Smooth muscle cell (in vitro differentiated cells): ENCODE measurements around the gene PDE9A. TPM values are rescaled to one million over a fixed set of nuclear protein-coding genes. Genes with fewer than 3 reads are reported as not detected.
A peak's percentile ranks its signal among the peaks of the same experiment; 100 is the strongest.

Source experiments
- DNase-seq: peaks from one replicate; lab custom pipeline; 2025; ENCODE audit not compliant: unreplicated experiment; lab: John Stamatoyannopoulos, UW
- H2AFZ ChIP-seq: fragments of 200-600 bp; sonication (generic); 2 replicates; pipeline ENCODE4 v1.6.0; 2016; ENCODE audit warnings: antibody characterized with exemption, low read depth, mild to moderate bottlenecking
- H3F3A ChIP-seq: fragments of 200-600 bp; sonication (generic); 2 replicates; pipeline ENCODE4 v1.6.0; 2017; ENCODE audit warnings: antibody characterized with exemption, low read depth
- H3K27ac ChIP-seq: fragments of 200-600 bp; sonication (generic); 2 replicates; pipeline ENCODE4 v1.5.1; 2016; ENCODE audit warnings: low read depth, mild to moderate bottlenecking
- H3K27me3 ChIP-seq: fragments of 200-600 bp; sonication (generic); 2 replicates; pipeline ENCODE4 v1.6.1; 2016; ENCODE audit warnings: low read depth, mild to moderate bottlenecking
- H3K36me3 ChIP-seq: fragments of 200-600 bp; sonication (generic); 2 replicates; pipeline ENCODE4 v1.5.1; 2016; ENCODE audit warnings: low read depth
- H3K4me1 ChIP-seq: fragments of 200-600 bp; sonication (generic); 2 replicates; pipeline ENCODE4 v1.5.1; 2016; ENCODE audit warnings: low read depth
- H3K4me2 ChIP-seq: fragments of 200-600 bp; sonication (generic); 2 replicates; pipeline ENCODE4 v1.6.0; 2016; ENCODE audit warnings: mild to moderate bottlenecking
- H3K4me3 ChIP-seq: fragments of 200-600 bp; sonication (generic); 2 replicates; pipeline ENCODE4 v1.5.1; 2016; ENCODE audit warnings: mild to moderate bottlenecking
- H3K79me2 ChIP-seq: fragments of 200-600 bp; sonication (generic); 2 replicates; pipeline ENCODE4 v1.6.0; 2016; ENCODE audit warnings: low read depth, mild to moderate bottlenecking
- H3K9ac ChIP-seq: fragments of 200-600 bp; sonication (generic); 2 replicates; pipeline ENCODE4 v1.6.0; 2016; ENCODE audit warnings: low read depth
- H3K9me3 ChIP-seq: fragments of 200-600 bp; sonication (generic); replicated peaks from 2 replicates; pipeline ENCODE4 v1.5.1; 2016; ENCODE audit warnings: low read depth
- H4K20me1 ChIP-seq: fragments of 200-600 bp; sonication (generic); 2 replicates; pipeline ENCODE4 v1.6.0; 2016; ENCODE audit warnings: low read depth
- WGBS: methylation state at CpG from one replicate; pipeline ENCODE4 v1.1.7; 2016; ENCODE audit warnings: low lambda C conversion rate; 5-methylcytosine and 5-hydroxymethylcytosine counted together
- polyA plus RNA-seq: library from polyadenylated mRNA; unstranded; fragments of >200 nt; fragmentation: Nextera tagmentation; extraction: Ambion mirVana; gene quantifications from 2 replicates; pipeline ENCODE4 v1.2.1, GENCODE V29; 2016
- total RNA-seq: library from RNA; depleted of rRNA; stranded (reverse); fragments of >200 nt; gene quantifications from 2 replicates; pipeline ENCODE4 v1.2.3, GENCODE V29; 2014
- TF ChIP-seq, protein P1 (sequence below): fragments of 200-600 bp; sonication (generic); IDR thresholded peaks from 2 replicates; pipeline ENCODE4 v1.5.1; 2017; ENCODE audit warnings: borderline replicate concordance, mild to moderate bottlenecking, antibody characterized with exemption; ENCODE audit not compliant: insufficient read depth, poor library complexity, severe bottlenecking

Gene PDE9A
- total and polyA plus RNA-seq, 2 experiments from 2014 or later, result 4.3 to 12.3 TPM

DNA sequence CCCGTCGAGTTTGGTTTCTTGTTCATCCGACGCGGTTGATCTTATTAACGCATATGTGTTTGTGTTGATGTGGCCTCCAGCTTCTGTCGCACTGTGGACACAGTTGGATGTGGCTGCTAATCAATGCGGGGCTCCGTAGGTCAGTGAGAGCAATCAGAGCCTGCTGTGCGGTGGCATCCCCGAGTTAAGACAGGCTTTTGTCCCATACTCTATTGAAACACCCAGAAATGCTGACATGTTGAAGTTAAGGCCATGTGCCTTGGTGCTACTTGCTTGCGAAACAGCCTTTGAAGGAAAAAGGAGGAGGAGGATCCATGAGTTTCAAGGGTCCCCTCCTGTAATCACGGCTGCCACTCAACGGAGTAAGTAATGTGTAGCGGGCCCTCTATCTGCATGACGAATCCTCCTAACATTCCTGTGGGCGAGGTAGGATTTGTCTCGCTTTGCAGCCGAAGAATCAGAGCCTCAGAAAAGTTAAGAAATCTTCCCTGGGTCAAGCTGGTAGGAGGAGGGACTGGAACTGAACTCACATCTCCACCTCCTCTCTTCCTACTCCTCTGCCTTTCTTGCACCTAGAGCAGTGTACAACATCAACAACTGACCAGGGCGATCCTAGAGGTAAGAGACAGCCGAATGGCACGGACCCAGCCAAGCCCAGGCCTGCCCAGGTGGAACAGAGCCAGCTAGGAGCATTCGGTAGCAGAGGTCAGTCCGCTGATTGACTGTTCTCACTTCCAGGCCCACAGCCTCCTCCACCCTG, 19.5 kb downstream of the PDE9A start:
- Histone ChIP-seq H2AFZ (no peak overlapping the region), H3K27ac (peak overlapping the region; percentile 81), H3K36me3 (no peaks in the 10 kb centered on the region), H3K9ac (no peak overlapping the region), H3K4me2 (peak overlapping the region; percentile 69), H3K27me3 (no peaks in the 10 kb centered on the region), H3K9me3 (no peaks in the 10 kb centered on the region), H3K79me2 (no peaks in the 10 kb centered on the region), H3K4me1 (peaks cover 46% of the 10 kb centered on the region), H4K20me1 (peaks cover 47% of the 10 kb centered on the region), H3K4me3 (no peak overlapping the region), H3F3A (peaks cover 34% of the 10 kb centered on the region)
- 32% methylated on average over 24 of the region's 24 CpGs for WGBS
- TF ChIP-seq, protein P1, sequence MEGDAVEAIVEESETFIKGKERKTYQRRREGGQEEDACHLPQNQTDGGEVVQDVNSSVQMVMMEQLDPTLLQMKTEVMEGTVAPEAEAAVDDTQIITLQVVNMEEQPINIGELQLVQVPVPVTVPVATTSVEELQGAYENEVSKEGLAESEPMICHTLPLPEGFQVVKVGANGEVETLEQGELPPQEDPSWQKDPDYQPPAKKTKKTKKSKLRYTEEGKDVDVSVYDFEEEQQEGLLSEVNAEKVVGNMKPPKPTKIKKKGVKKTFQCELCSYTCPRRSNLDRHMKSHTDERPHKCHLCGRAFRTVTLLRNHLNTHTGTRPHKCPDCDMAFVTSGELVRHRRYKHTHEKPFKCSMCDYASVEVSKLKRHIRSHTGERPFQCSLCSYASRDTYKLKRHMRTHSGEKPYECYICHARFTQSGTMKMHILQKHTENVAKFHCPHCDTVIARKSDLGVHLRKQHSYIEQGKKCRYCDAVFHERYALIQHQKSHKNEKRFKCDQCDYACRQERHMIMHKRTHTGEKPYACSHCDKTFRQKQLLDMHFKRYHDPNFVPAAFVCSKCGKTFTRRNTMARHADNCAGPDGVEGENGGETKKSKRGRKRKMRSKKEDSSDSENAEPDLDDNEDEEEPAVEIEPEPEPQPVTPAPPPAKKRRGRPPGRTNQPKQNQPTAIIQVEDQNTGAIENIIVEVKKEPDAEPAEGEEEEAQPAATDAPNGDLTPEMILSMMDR, result no peak
- DNase-seq, result no peak

DNA sequence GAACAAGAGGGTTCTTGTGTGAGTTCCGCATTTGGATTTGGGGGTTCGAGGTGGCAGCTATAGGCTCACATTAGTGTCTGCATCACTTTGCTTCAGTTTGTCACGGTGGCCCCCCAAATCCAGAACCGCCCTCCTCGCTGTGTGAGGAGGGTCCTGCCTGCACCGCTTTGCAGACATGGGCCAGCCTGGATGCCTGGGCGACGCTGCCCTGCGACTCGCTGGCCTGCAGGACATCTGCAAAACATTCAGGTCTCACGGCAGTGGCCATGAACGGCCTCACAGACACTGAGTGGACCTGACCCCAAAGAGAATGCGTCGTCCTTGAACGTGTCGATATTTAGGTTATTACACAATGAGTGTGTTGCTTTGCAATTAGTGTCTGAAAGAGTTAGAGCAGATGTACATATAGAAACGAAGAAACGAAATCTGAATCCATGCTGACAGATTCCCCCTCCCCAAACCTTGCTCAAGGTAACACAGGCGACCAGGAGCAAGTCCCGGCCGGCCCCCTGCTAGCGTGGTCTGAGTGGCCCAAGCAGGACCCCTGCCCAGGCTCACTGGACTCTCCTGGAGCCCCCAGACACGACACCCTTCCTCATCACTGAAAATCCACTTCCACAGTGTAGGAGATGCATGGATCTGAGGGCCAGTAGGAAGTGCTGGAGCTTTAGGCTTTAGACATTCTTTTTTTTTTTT, 20.4 kb downstream of the PDE9A start:
- no peaks in the 10 kb centered on the region for H3K36me3 ChIP-seq
- H3K4me2 ChIP-seq, result peak overlapping the region; percentile 68
- no peaks in the 10 kb centered on the region for H3K79me2 ChIP-seq
- no peak overlapping the region for H3K4me3 ChIP-seq
- no peaks in the 10 kb centered on the region for H3K27me3 ChIP-seq
- TF ChIP-seq, protein P1, result no peak
- H3K4me1 ChIP-seq, result peaks cover 46% of the 10 kb centered on the region
- H2AFZ ChIP-seq, result no peak overlapping the region
- H3K27ac ChIP-seq, result peak overlapping the region; percentile 81
- H3K9ac ChIP-seq, result no peak overlapping the region
- H3K9me3 ChIP-seq, result no peaks in the 10 kb centered on the region
- 87% methylated on average over 23 of the region's 23 CpGs for WGBS
- H3F3A ChIP-seq, result peaks cover 34% of the 10 kb centered on the region
- DNase-seq, result no peak
- peaks cover 55% of the 10 kb centered on the region for H4K20me1 ChIP-seq

DNA sequence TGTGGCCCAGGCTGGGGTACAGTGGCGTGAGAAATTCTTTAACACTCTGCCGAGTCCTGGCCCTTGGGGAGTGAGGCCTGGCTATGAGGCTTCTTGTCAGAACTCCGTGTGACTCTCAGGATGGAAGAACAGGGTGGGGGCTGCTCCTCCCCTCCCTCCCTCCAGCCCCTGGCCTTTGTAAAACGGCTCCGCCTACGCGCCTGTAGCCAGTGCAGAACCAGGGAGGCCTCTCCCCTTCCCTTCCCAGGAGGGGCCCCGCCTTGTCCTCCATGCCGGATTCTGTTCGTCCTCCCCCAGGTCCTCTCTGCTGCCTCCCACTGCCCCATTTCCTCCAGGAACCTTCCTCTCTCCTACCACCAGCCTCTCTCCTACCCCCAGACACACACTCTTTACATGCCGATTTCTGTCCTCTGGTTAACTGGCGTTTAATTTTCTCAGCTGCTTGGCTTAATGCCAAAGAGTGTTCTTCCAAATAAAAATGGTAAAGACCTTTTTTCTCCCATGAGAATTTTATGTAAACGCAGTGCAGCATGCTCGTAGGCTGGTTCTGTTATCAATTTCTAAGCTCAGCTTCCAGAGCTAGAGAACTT, 21.0 kb downstream of the PDE9A start:
- WGBS, result 17% methylated on average over 14 of the region's 14 CpGs
- peak overlapping the region; percentile 21 for H3K4me3 ChIP-seq

More for the DNA sequence above, 21.0 kb downstream of the PDE9A start:
- Histone ChIP-seq H3K9ac (no peak overlapping the region), H3K4me1 (peaks cover 46% of the 10 kb centered on the region), H3K4me2 (peak overlapping the region; percentile 68), H2AFZ (no peak overlapping the region), H3K79me2 (no peaks in the 10 kb centered on the region), H4K20me1 (peaks cover 52% of the 10 kb centered on the region), H3K36me3 (no peaks in the 10 kb centered on the region), H3K27ac (peak overlapping the region; percentile 81), H3F3A (peaks cover 34% of the 10 kb centered on the region), H3K9me3 (no peaks in the 10 kb centered on the region), H3K27me3 (no peaks in the 10 kb centered on the region)
- peak; percentile 42 for DNase-seq
- TF ChIP-seq, protein P1, result no peak
